ENCODE data around the gene ATL1. TPM values are rescaled to one million over a fixed set of nuclear protein-coding genes. Genes with fewer than 3 reads are reported as not detected.

The ATL1 gene
- total and polyA plus RNA-seq, 2 of the 4 experiments (the other 2 are of a cell fraction), result 6.0 to 12.2 TPM

GRCh38 chr14:50523271-50524041, 36.5 kb upstream of the ATL1 start (continued):
- TF ChIP-seq RFX5 (IDR thresholded peaks at IDR 0.05; ENCODE audit: low read depth, low read length), result no peak

GRCh38 chr14:50524060-50524459, 35.9 kb upstream of the ATL1 start:
- Histone ChIP-seq H2AK9ac (replicated peaks; ENCODE audit: low read depth, low read length, poor library complexity) (no peak overlapping the region), H3K56ac (ENCODE audit: extremely low read depth, insufficient read depth, low read length) (no peak overlapping the region), H4K8ac (ENCODE audit: low read depth in 2 of 2, low read length in 2 of 2) (no peak overlapping the region), H3K79me1 (ENCODE audit: low read depth in 1 of 2, low read length in 2 of 2) (peaks cover 0 to 58% of the 10 kb centered on the region in 2 experiments; a peak in 2 of 4 replicates), H3K27ac (ENCODE audit: insufficient read depth, low read length) (no peak overlapping the region), H3K27me3 (ENCODE audit: control insufficient read depth, insufficient read depth, low read length) (no peaks in the 10 kb centered on the region), H3K9me3 (ENCODE audit: control insufficient read depth, insufficient read depth, low read length) (no peaks in the 10 kb centered on the region), H2BK15ac (ENCODE audit: low read depth, low read length) (no peak overlapping the region), H3K4me3 (ENCODE audit: insufficient read depth, low read depth, low read length) (no peak overlapping the region), H2BK20ac (ENCODE audit: low read depth, low read length) (no peak overlapping the region), H3K36me3 (ENCODE audit: control insufficient read depth, insufficient read depth, low read length) (peaks cover 4% of the 10 kb centered on the region), H4K91ac (ENCODE audit: insufficient read depth, low read depth, low read length) (no peak overlapping the region), H4K5ac (ENCODE audit: low read depth, low read length) (no peak overlapping the region), H3K4me2 (ENCODE audit: low read depth, low read length) (peak overlapping the region; percentile 23; the same call in 1 of the 2 replicates), H3K4ac (ENCODE audit: low read depth, low read length) (no peak overlapping the region; the same call in 1 of the 2 replicates), H2AK5ac (ENCODE audit: low read depth, low read length) (no peak overlapping the region), H3K18ac (ENCODE audit: low read depth, low read length) (no peak overlapping the region), H3K9me1 (ENCODE audit: insufficient read depth, low read length) (peaks cover 13% of the 10 kb centered on the region; the same call in 1 of the 2 replicates), H3K4me1 (ENCODE audit: control insufficient read depth, insufficient read depth, low read length) (peaks cover 18% of the 10 kb centered on the region), H2BK5ac (ENCODE audit: low read depth, low read length, poor library complexity, severe bottlenecking) (peak overlapping the region; percentile 14), H4K20me1 (ENCODE audit: insufficient read depth, low read length) (peaks cover 86% of the 10 kb centered on the region), H2BK120ac (ENCODE audit: low read depth, low read length) (no peak overlapping the region), H3K23ac (ENCODE audit: low read depth, low read length) (peak overlapping the region; percentile 51; the same call in 1 of the 2 replicates), H3K9ac (ENCODE audit: low read depth, low read length) (no peak overlapping the region), H2AFZ (replicated peaks; ENCODE audit: low read length, poor library complexity) (no peak overlapping the region), H3K14ac (replicated peaks; ENCODE audit: low read depth, low read length) (peak overlapping the region; percentile 65)
- no peak for TF ChIP-seq CEBPB (IDR thresholded peaks at IDR 0.05; ENCODE audit: low read depth, low read length)
- TF ChIP-seq USF2 (IDR thresholded peaks at IDR 0.05; ENCODE audit: low read depth, low read length), result no peak
- no peak for TF ChIP-seq CHD1 (IDR thresholded peaks at IDR 0.05; ENCODE audit: low read depth, low read length)
- no peak for TF ChIP-seq FOS (IDR thresholded peaks at IDR 0.05; ENCODE audit: low read depth, low read length)
- no peak for TF ChIP-seq NFE2L2 (IDR thresholded peaks at IDR 0.05; ENCODE audit: low read depth, low read length)
- TF ChIP-seq MXI1 (IDR thresholded peaks at IDR 0.05; ENCODE audit: borderline replicate concordance, low read depth, low read length), result no peak
- TF ChIP-seq RCOR1 (IDR thresholded peaks at IDR 0.05; ENCODE audit: insufficient replicate concordance, low read length), result no peak
- no peak for DNase-seq
- intact Hi-C loops (cut with micrococcal nuclease) (loop anchor here (10.0 kb wide), 1 partner anchor 69 kb away; no protein-coding TSS in a partner anchor), dilution Hi-C loops (cut with HindIII; ENCODE audit: low sequenced_read_pairs, unreplicated experiment) (no loop called here), in situ Hi-C loops (cut with MboI; ENCODE audit: low sequenced_read_pairs) (loop anchor here (10.0 kb wide), 1 partner anchor 659 kb away; no protein-coding TSS in a partner anchor)
- CTCF ChIA-PET, result interaction anchor here (1.4 kb wide), 2 partner anchors 181 to 204 kb away, joined by 3 to 4 read pairs; no protein-coding TSS in a partner anchor
- POLR2A ChIA-PET (ENCODE audit: unreplicated experiment), result no interaction called here
- ATAC-seq (ENCODE audit: low read depth), result no peak
- BruUV-seq (replicated peaks), result no TSS peak
- no CpG with 5 or more reads among the region's 2 CpGs for WGBS, 2 experiments (ENCODE audit: extremely low coverage in 2 of 2, insufficient read length in 1 of 2)

Measured in IMR-90 (cell line).